Activated CD4-positive, alpha-beta T cell treated with anti-CD3 and anti-CD28 coated beads for 48 hours (primary cell): ENCODE measurements around the gene LHX2.
"Not testable (repeated sequence)": the region's sequence is repeated elsewhere in the genome, so short reads cannot be mapped to it uniquely, and the experiment has no call there.

ENCODE experiments used
- DNase-seq: peaks from one replicate; pipeline ENCODE4 v3.0.0-alpha.2; 2020

The LHX2 gene, protein sequence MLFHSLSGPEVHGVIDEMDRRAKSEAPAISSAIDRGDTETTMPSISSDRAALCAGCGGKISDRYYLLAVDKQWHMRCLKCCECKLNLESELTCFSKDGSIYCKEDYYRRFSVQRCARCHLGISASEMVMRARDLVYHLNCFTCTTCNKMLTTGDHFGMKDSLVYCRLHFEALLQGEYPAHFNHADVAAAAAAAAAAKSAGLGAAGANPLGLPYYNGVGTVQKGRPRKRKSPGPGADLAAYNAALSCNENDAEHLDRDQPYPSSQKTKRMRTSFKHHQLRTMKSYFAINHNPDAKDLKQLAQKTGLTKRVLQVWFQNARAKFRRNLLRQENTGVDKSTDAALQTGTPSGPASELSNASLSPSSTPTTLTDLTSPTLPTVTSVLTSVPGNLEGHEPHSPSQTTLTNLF

DNA sequence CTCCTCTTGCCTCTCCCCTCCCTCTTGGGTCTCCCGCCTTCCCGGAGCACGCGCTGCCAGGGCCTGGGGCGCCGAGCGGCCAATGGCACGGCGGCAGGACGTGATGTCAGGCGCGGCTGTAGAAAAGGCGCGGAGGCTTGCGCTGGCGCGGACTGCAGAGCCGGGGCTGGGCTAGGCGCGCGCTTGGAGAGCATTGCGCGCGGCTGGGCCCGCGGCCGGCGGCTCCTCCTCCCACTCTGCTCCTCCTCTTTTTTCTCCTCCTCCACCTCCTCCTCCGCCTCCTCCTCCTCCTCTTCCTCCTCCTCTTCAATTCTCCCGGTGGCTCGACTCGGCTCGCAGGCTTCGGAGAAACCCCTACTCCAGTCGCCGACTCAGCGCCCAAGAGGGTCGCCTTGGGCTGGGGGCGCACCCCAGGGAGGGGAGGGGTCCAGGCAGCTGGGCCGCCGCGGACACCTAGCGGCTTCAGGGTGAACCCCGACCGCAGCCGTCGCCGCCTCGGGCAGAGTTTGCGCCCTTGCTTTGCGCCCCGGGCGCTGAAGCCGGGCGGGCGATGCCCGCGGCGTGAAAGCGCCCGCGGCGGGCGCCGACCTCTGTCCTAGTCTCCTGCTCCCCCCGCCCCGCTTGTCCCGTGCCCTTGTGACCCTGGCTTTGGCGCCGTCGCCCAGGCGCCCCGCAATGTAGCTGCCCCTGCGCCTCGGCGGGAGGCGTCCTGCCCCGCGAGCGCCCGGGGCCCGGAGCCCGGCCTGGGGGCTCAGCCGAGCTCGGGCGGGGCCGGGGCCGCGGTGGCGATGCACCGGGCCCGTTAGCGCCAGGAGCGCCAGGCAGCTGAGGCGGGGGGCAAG, at the start of gene LHX2:
Gene LHX2, plus strand, starts transcription at position 309 of the 842 bp plus-strand sequence. CDS start 581 bp downstream, outside the sequence.
- DNase-seq: peak; percentile 75

DNA sequence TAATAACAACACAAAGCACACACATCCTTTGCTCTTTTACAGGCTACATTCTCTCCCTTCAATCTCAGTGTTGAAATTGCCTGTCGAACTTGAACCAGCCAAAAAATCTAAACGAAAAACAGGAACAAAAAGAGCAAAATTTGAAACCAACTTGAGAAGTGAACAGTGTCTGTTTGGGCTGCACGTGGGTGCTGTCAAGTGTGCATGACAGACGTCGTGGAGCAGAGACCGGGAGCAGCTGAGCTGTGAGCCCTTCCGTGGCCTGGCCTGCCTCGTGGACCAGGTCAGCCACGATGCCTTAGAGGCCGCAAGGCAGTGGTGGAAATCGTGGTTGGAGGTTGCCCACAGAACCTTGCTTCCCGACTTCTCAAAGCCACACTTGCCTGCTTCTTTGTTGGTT, 46.8 kb upstream of the LHX2 start:
- DNase-seq: no peak

DNA sequence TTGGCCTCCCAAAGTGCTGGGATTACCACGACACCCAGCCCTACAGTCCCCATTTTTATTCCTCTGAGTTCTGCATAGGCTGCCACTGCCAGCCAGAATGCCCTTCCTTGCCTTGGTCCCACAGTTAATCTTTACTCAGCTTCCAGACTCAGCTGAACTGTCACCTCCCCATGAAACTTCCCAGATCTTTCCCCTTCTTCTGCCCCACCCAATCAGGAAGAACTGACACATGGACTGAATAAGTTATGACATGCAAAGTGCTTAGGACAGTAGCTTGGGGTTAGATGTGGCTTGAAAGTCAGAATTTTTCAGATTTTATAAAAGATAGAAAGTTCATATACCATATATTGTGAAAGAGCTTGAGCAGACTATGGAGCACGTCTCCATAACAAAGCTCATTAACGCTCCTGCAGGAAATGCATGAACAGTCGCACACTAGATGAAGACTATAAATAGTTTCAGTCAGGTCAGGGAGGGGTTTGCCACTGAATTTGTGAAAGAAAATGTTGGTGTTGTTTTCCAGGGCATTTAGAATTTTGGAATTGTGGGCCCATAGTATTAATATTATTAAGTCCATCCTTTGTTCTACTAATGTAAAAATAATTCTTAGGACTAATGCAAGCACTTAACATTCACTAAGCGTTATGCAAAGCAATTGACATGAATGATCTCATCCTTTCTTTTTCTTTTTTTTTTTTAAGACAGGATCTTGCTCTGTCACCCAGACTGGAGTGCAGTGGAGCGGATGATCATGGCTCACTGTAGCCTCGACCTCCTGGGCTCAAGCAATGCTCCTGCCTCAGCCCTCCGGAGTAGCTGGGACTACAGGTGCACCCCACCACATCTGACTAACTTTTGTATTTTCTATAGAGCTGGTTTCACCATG, 45.5 kb upstream of the LHX2 start:
- DNase-seq: no peak

DNA sequence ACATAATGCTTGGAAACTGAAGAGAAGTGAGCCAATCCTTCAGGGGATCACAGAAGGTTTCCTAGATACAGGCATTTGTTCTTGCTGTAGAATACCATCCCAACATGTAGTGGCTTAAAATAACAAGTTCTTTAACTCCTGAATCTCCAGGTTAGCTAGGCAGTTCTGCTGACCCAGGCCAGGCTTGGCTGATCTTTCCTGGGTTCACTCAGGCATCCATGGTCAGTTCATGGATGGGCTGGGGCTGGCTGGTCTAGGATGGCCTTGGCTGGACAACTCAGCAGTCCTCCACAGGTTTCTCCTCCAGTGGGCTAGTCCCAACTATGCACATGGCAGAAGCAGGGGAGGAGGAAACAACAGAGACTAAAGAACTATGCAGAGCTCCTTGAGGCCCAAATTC, 44.2 kb upstream of the LHX2 start:
- no peak for DNase-seq

DNA sequence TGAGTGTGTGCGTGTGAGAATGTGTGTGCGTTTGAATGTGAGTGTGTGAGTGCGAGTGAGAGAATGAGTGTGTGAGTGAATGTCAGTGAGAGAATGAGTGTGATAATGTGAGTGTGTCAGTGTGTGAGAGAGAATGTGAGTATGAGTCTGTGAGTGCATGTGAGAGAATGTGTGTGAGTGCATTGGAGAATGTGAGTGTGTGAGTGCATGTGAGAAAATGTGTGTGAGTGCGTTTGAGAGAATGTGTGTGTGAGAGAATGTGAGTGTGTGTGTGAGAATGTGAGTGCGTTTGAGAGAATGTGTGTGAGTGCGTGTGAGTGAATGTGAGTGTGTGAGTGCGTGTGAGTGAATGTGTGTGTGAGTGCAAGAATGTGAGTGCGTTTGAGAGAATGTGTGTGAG, 39.0 kb upstream of the LHX2 start:
- no peak for DNase-seq

DNA sequence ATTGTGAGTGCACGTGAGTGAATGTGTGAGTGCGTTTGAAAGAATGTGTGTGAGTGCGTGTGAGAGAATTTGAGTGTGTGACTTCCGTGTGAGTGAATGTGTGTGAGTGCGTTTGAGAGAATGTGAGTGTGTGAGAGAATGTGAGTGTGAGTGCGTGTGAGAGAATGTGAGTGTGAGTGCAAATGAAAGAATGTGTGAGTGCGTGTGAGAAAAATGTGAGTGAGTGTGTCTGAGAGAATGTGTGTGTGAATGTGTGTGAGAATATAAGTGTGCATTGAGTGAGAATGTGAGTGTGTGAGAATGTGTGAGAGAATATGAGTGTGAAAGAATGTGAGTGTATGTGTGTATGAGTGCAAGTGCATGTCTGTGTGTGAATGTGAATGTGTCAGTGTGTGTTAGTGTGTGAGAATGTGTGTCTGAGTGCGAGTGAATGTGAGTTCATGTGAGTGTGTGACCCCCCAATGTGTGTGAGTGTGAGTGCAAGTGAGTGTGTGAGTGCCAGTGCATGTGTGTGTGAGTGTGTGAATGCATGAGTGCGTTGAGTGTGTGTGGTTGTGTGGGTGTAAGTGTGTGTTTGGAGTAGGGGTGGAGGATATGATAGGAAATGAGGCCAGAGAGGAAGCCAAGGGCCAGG, 37.9 kb upstream of the LHX2 start:
- DNase-seq: no peak

DNA sequence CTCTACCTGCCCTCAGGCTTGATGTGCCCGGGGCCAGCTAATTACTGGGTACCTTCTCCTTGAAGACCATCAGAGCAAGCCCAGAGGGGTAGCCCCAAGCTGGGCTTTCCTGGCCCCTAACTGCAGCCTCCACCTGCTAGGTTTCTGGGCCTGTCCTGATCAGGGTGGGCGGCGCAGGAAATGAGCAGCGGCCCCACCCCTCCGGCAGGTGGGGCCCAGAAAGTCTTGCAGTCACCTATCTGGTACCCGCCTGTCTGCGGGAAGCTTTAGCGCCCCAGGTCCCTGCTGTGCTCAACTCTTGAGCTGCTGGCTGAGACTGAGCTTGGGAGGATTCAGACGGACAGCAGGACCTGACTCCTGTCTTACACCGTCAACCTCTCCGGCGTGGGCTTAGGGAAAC, 37.1 kb upstream of the LHX2 start:
- DNase-seq: no peak

DNA sequence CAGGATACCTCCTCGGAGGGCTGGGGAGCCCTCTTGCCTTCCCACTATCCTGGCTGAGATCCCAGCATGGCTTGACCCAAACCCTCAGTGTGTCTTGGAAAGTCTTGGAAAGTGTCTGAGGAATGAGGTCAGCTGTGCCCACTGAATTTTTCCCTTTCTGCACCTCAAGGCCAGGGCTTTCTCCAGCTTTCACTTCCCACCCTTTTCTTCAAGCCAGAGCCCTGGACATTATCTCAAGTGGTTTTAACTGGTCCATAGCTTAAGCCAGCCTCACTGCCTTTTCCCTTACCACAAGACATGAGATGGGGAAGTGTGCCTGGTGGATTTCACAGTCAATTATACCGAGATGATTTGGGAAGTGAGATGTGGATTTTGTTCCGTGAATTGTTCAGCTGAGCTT, 35.7 kb upstream of the LHX2 start:
- no peak for DNase-seq

DNA sequence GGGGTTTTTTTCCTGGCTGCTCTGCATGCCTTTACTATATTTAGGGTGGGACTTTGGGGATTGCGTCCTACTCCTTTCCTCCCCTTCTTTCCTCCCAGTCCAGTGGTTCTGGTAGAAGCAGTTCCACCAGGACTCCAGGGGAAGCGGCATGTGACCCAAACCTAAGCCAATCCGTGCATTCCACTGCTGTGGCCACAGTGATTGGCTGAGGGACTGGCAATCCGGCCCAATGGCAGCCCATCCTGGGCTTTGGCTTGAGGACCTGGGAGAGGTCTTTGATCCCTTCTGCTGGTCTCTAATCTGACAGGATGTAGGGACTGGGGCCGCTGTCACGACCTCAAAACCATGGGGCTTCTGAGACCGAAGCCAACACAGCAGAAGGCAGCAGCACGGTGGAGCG, 35.0 kb upstream of the LHX2 start:
- not testable (repeated sequence) for DNase-seq

DNA sequence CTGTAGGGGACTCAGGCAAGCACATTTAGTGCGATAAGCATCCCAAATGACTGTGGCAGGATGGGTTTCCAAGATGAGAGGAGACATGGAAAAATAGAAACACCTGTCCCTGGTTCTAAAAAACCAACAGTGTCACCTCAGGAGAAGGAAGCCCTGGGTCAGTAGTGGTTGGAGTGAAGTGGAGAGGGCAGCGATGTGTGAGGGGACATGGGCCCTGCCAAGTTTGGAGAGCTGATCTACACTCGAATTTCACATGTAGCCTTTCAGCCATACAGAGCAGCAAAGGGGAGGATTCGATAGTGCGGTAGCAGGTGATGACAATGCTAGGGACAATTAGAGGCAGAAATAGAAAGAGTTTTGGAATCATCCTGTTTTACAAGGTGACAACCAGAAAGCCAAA, 32.6 kb upstream of the LHX2 start:
- no peak for DNase-seq

DNA sequence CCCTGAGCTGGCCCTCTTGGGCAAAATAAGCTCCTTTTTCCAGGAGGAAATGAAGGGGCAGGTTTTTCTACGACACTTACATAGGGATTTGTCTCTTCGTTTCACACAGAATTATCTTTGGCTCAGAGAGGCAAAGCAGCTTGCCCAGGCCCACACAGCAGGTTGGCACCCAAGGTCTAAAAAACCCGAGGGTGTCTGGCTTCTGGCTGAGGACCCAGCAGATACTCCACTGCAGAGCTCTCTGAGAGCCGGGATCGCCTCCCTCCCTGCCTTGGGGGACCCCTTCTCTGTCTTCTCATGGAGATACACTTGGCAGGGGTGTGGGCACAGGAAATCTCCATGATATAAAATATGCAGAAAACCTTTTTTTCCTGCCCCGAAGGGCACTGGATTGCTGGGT, 29.0 kb upstream of the LHX2 start:
- no peak for DNase-seq

DNA sequence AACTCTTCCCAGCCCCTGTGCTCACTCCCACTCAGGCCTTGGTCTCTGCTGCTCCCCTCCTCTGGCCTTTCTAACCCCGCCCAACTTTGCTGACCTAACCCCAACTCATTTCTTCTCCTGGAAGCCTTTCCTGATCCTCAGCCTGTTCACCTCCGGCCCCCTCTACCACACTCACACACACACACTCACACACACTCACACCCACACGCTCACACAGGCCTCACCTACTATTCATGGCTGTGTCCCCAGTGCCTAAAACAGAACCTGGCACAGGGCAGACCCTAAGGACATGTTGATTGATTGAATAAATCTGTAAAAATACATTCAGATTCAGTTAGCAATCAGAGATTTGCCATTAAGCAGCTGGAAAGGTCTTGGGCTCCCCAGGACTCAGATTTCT, 28.5 kb upstream of the LHX2 start:
- DNase-seq: no peak

DNA sequence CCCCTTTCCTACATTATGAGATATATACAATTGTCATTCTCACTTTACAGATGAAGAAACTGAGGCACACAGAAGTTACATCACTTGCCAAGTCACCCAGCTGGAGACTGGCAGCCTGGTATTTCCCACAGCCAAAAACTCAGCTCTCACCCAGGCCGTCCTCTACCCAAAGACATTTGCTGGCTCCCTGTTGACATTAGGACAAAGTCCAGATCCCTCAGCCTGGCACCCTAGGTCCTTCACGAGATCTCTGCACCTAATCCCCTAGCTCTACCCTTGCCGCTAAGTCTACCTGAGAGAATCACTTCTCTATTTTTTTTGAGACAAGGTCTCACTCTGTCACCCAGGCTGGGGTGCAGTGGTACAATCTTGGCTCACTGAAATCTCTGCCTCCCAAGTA, 26.8 kb upstream of the LHX2 start:
- no peak for DNase-seq

DNA sequence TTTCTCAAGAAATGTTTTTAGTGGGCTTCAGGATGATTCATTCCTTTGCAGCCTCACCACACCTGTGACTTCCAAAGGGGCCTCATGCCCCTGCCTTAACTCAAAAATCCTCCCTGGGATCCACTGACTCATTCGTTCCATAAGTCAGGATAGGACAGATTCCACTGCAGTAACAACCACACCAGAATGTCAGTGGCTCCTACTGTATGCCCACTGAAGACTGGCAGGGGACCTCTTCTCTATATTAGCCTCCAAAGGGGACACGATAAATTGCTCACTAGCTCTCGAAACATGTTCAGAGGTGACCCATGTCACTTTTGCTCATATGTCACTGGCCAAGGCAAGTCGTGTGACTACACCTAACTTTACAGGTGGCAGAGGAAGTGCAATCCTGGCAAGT, 25.7 kb upstream of the LHX2 start:
- DNase-seq: no peak

DNA sequence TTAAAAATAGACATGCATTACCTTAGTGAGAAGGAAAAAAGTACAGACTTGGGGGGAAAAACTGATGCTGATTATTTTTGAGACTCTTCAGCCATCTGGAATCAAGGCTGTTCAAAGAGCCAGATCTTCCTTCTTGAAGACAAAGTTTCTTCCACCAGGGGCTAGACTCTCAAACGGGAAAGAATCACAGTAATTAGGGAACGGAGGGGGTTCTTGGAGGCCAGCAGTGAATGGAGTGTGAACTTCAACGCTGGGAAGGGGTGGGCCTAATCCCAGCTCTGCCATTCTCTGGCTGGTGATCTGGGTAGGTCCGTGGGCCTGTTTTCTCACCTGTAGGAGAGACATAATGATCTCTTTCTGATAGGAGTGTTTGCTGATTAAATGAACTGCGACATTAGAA, 21.1 kb upstream of the LHX2 start:
- DNase-seq: no peak

DNA sequence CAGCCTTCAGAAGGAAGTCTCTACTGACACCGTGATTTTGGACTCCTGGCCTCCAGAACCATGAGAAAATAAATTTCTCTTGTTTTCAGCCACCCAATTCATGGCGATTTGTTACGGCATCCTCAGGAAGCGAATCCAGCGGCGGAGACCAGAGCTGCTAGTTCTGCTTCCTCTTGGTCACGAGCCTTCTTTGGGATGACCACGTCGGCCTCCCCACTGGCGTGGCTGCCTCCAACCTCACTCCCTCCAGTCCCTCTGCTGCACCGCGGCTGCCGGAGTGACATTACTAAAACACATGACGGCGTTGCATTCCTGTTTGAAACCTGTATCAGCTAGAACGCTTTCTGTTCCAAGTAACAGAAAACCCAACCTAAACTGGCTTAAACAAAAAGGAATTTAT, 18.9 kb upstream of the LHX2 start:
- DNase-seq: not testable (repeated sequence)

DNA sequence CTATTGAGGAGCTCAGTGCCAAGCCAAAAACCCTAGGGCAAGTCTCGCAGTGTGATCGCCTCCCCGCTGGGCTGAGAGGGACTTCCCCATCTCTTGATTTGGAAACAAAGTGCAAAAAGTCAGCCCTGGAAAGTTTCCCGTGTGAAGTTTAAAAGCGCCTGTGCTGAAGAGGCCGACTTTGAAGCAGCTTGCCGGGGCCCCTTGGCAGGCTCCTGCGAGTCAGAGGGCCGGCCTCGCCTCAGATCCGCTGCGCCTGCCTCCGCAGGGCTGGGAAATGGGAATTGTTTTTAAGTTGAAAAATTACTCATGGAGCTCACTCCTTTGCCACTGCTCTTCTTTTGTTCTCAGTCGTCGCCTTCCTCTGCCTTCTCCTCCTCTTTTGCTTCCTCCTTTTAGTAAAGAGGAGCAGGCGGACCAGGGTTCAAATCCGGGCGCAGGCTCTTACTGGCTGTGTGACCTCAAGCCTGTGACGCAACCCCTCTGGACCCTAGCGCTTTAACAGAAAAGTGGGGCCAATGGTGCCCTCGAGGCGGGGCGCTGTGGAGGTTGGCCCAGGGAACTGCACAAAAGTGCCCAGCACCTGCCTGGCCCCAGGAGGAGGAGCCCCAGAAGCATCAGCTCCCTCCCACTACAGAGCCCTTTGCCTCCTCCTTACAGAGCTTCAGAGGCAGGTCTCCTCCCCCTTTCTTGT, 14.7 kb upstream of the LHX2 start:
- DNase-seq: peak; percentile 75

DNA sequence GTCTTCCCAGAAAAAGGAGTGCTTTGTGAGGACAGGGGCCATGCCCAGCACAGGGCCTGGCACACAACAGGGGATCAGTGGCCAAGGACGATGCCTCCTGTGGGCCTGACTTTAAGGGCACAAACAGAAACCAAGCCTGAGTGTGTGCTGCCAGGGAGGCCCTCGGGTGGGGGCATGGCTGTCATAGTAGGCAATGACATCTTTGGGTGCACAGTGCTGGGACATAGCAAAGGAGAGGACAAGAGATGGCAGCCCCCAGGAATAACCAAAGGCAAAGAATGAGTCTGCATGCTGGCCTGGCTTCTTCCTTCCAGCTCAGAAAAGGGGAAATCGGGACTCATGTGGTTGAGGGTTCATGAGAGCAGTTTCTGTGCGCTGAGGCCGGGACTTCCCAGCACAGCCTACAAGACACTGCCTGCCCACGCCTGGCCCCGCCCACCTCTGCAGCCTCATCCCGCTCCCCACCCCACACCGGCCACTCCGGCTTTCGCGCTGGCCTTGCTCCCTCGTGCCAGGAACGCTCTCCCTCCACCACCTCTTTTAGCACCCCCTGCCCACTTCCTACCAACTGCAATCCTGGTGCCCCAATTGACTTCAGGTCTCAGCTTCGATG, 13.8 kb upstream of the LHX2 start:
- peak; percentile 36 for DNase-seq

DNA sequence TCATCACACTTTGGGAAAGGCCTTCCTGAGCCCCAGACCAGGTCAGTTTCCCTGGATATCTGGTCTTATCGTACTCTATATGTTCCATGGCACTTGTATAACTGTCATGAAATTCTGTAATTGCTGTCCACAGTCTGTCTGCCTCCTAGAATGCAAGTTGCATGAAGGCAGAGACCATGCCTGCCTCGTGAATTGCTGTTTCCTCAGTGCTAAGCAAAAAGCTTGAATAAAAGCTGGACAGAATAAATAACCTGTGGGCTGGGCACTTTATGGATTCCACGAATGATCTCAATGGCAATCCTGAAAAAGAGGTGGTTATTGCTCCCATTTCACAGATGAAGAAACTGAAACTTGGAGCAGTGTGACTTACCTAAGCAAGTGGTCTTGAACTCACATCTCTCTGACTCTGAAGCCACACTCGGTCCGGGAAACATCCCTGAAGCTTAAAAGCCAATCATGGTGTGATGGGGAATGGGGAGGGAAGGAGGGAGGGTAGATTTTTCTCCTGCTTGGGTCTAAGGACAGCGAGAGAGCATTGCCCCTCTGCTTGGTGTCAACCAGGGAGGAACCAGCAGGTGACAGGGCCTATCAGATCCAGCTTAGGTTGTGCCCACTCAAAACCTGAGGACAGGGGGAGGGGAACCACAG, 13.2 kb upstream of the LHX2 start:
- DNase-seq: no peak

DNA sequence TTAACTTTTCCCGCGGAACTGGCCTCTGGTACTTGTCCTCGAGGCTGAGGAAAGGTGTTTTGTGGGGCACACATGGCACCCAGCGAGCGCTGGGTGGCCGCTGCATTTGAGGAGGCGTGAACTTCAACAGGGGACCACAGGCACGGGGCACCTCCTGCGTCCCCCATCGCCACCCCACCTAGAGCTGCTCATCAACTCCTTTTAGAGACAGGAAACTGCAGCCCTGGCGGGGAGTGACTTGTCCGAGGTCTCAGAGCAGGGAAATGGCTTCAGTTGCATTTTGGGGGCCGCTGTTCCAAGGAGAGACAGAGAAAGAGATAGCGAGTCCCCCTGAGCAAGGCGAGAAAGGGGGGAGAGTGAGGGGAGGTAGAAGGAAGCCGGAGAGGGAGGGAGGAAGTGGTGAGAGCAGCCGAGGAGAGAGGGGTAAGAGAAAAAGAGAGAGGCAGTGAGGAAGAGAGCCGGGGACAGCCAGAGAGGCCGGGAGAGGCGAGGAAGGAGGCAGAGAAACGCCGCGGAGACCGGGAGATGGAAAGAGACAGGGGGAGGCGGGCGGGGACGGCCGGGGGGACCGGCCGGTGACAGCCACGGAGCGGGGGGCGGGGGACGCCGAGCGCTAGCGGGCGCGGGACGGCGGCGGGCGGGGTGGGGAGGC, 12.5 kb upstream of the LHX2 start:
- no peak for DNase-seq

DNA sequence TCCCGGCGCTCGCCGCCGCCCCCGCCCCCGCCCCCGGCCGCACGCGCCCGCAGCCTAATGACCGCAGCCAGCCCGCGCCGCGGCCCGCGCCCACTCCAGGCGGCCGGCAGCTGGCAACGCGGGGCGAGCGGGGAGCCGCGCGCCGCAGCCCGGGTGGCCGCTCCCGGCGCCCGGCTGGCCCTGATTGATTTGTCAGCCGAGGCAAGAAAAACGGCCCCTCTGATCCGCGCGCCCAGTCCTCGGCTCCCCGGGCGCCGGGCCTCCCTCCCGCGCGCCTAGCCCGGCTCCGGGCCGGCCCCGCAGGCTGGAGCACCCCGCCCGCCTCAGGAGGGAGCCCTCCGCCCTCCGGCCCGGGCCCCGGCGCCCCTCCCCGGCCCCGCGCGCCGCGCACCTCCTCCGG, 11.9 kb upstream of the LHX2 start:
- no peak for DNase-seq
